Esophagus muscularis mucosa (tissue), 4 donors: ENCODE measurements around the gene ASIC1. TPM values are rescaled to one million over a fixed set of nuclear protein-coding genes. Genes with fewer than 3 reads are reported as not detected.

Source experiments
- DNase-seq: peaks from one replicate; pipeline ENCODE4 v3.0.0-alpha.2; 2017; ENCODE audit errors: extremely low spot score
- H3K27ac ChIP-seq, 4 donors: fragments of 200-600 bp; sonication (generic); replicated peaks in 1 of 4; 1 replicate in 3 of 4; 2 replicates in 1 of 4; pipeline ENCODE4 v1.5.1; 2016 to 2019; ENCODE audit warnings: mild to moderate bottlenecking in 1 of 4
- H3K27me3 ChIP-seq, 4 donors: fragments of 200-600 bp; sonication (generic); one replicate each; pipeline versions ENCODE4 v1.5.1 to v1.6.0; 2016 to 2019
- H3K36me3 ChIP-seq, 4 donors: fragments of 200-600 bp; sonication (generic); one replicate each; pipeline ENCODE4 v1.5.1; 2016 to 2019
- H3K4me1 ChIP-seq, 4 donors: fragments of 200-600 bp; sonication (generic); one replicate each; pipeline ENCODE4 v1.5.1; 2016 to 2019
- H3K4me3 ChIP-seq, 4 donors: fragments of 200-600 bp; sonication (generic); 1 replicate in 2 of 4; 2 replicates in 2 of 4; pipeline ENCODE4 v1.5.1; 2016 to 2019; ENCODE audit warnings: mild to moderate bottlenecking in 4 of 4, moderate library complexity in 1 of 4
- H3K9me3 ChIP-seq, 4 donors: fragments of 200-600 bp; sonication (generic); 1 replicate in 3 of 4; 2 replicates in 1 of 4; pipeline ENCODE4 v1.5.1; 2016 to 2019
- CTCF ChIP-seq, 3 experiments: fragments of 200-600 bp in 2 of 3; fragments of 450-650 bp in 1 of 3; sonication (generic) in 2 of 3; IDR thresholded peaks; one replicate each; pipeline ENCODE4 v1.5.1; 2017 to 2019; ENCODE audit warnings: antibody characterized with exemption in 3 of 3, mild to moderate bottlenecking in 2 of 3, moderate library complexity in 1 of 3
- EP300 ChIP-seq: sonication (generic); formaldehyde crosslinking; IDR thresholded peaks from one replicate; pipeline ENCODE4 v1.6.1; 2017; ENCODE audit warnings: antibody characterized with exemption
- POLR2A ChIP-seq: fragments of 450-650 bp; IDR thresholded peaks from one replicate; pipeline ENCODE4 v1.6.1; 2017; ENCODE audit warnings: antibody characterized with exemption, moderate library complexity, mild to moderate bottlenecking, low read depth
- POLR2AphosphoS5 ChIP-seq, 2 donors: sonication (generic); formaldehyde crosslinking; IDR thresholded peaks; one replicate each; pipeline ENCODE4 v1.6.1; 2017; ENCODE audit warnings: antibody characterized with exemption in 2 of 2
- WGBS: methylation state at CpG from one replicate; pipeline ENCODE4 v1.1.5; 2018; 5-methylcytosine and 5-hydroxymethylcytosine counted together
- intact Hi-C: fragments of 100-400 bp; cut with DNase I; formaldehyde crosslinking; loops from one replicate; pipeline ENCODE4 v1.15.1; 2023
- total RNA-seq, 4 donors: library from RNA; depleted of rRNA; stranded (reverse); fragments of >200 nt; gene quantifications; one replicate each; pipeline versions ENCODE4 v1.1.0 to v1.2.1, GENCODE V29; 2016

ASIC1 gene
- total RNA-seq, 4 donors from 2014 or later, result 0.66 to 5.6 (median 2.9) TPM

GRCh38 chr12:50104417-50105366 lies 47.3 kb downstream of the ASIC1 start:
- no peaks in the 10 kb centered on the region for H3K27me3 ChIP-seq
- H3K9me3 ChIP-seq, result no peaks in the 10 kb centered on the region
- intact Hi-C loops, result no loop called here
- no peak overlapping the region for H3K27ac ChIP-seq
- H3K4me3 ChIP-seq, result no peak overlapping the region
- DNase-seq, result no peak
- H3K4me1 ChIP-seq, result peaks cover 24 to 31% (median 28%) of the 10 kb centered on the region in 4 donors
- peaks cover 6 to 20% (median 10%) of the 10 kb centered on the region in 4 donors for H3K36me3 ChIP-seq
- WGBS, result 79% methylated on average over 13 of the region's 14 CpGs
- TF ChIP-seq CTCF (IDR thresholded peaks at IDR 0.05), result no peak
- TF ChIP-seq EP300, result no peak
- no peak for TF ChIP-seq POLR2A
- no peak for TF ChIP-seq POLR2AphosphoS5 (IDR thresholded peaks at IDR 0.05)

GRCh38 chr12:50105913-50106450 lies 48.6 kb downstream of the ASIC1 start:
- H3K27ac ChIP-seq, result no peak overlapping the region
- H3K36me3 ChIP-seq, result peaks cover 0 to 7% (median 0%) of the 10 kb centered on the region in 4 donors
- no peak for DNase-seq
- no peak overlapping the region for H3K4me3 ChIP-seq
- 96% methylated on average over 7 of the region's 12 CpGs for WGBS
- H3K27me3 ChIP-seq, result no peaks in the 10 kb centered on the region
- no peak for TF ChIP-seq POLR2A
- no peak for TF ChIP-seq CTCF (IDR thresholded peaks at IDR 0.05)
- TF ChIP-seq POLR2AphosphoS5 (IDR thresholded peaks at IDR 0.05), result no peak
- TF ChIP-seq EP300, result no peak
- intact Hi-C loops, result no loop called here
- no peaks in the 10 kb centered on the region for H3K9me3 ChIP-seq
- peaks cover 33 to 44% (median 40%) of the 10 kb centered on the region in 4 donors for H3K4me1 ChIP-seq

GRCh38 chr12:50106907-50107306 lies 49.5 kb downstream of the ASIC1 start:
- DNase-seq, result no peak
- Histone ChIP-seq H3K27ac (no peak overlapping the region), H3K36me3 (no peaks in the 10 kb centered on the region), H3K4me3 (no peak overlapping the region), H3K27me3 (no peaks in the 10 kb centered on the region), H3K4me1 (peaks cover 39 to 50% (median 46%) of the 10 kb centered on the region in 4 donors), H3K9me3 (no peaks in the 10 kb centered on the region)
- intact Hi-C loops, result no loop called here
- TF ChIP-seq EP300, result no peak
- no peak for TF ChIP-seq POLR2AphosphoS5 (IDR thresholded peaks at IDR 0.05)
- TF ChIP-seq POLR2A, result no peak
- no peak for TF ChIP-seq CTCF (IDR thresholded peaks at IDR 0.05)
- 71% methylated on average over 1 of the region's 3 CpGs for WGBS

- intact Hi-C loops, result no loop called here
- no peak for TF ChIP-seq POLR2A
- TF ChIP-seq CTCF (IDR thresholded peaks at IDR 0.05), result no peak
- no peak for TF ChIP-seq POLR2AphosphoS5 (IDR thresholded peaks at IDR 0.05)
- no peak for TF ChIP-seq EP300
- WGBS, result 97% methylated on average over 17 of the region's 17 CpGs
- DNase-seq, result no peak
- Histone ChIP-seq H3K4me3 (no peak overlapping the region), H3K27me3 (no peaks in the 10 kb centered on the region), H3K4me1 (peaks cover 39 to 55% (median 46%) of the 10 kb centered on the region in 4 donors), H3K36me3 (no peaks in the 10 kb centered on the region), H3K27ac (no peak overlapping the region), H3K9me3 (no peaks in the 10 kb centered on the region)
These were observed 50.2 kb downstream of the ASIC1 start for GRCh38 chr12:50107416-50108268.
